GM18505 (cell line): ENCODE data around the gene EXOG.

ENCODE experiments used
- ATAC-seq: cut with Tn5 transposase; IDR thresholded peaks from one replicate; pipeline ENCODE4 v1.9.1; 2021; ENCODE audit not compliant: unreplicated experiment
- POLR2A ChIP-seq: IDR thresholded peaks from 4 replicates; pipeline ENCODE4 v1.6.1; 2011; ENCODE audit warnings: borderline replicate concordance; ENCODE audit not compliant: insufficient read depth, insufficient read length; ENCODE audit errors: extremely low read depth

The EXOG gene

GRCh38 chr3:38549957-38550840 lies 54.1 kb downstream of the EXOG start:
- no peak for ATAC-seq
- TF ChIP-seq POLR2A = no peak

- no peak for TF ChIP-seq POLR2A
Observed at GRCh38 chr3:38551026-38551832, 55.1 kb downstream of the EXOG start.

GRCh38 chr3:38552364-38552763 lies 56.2 kb downstream of the EXOG start:
- no peak for TF ChIP-seq POLR2A
- no peak for ATAC-seq

More at GRCh38 chr3:38551026-38551832, 55.1 kb downstream of the EXOG start:
- no peak for ATAC-seq

- no peak for TF ChIP-seq POLR2A
Observed at GRCh38 chr3:38553071-38553470, 56.9 kb downstream of the EXOG start.

GRCh38 chr3:38554127-38554827 lies 58.1 kb downstream of the EXOG start:
- no peak for ATAC-seq
- no peak for TF ChIP-seq POLR2A

More at GRCh38 chr3:38553071-38553470, 56.9 kb downstream of the EXOG start:
- ATAC-seq = no peak

- no peak for TF ChIP-seq POLR2A
- no peak for ATAC-seq
Observed at GRCh38 chr3:38555149-38555840, 59.2 kb downstream of the EXOG start.

GRCh38 chr3:38555926-38556325 lies 59.8 kb downstream of the EXOG start:
- no peak for ATAC-seq
- TF ChIP-seq POLR2A = no peak

- ATAC-seq = no peak
- no peak for TF ChIP-seq POLR2A
Observed at GRCh38 chr3:38556640-38557358, 60.7 kb downstream of the EXOG start.

GRCh38 chr3:38558864-38559263 lies 62.7 kb downstream of the EXOG start:
- TF ChIP-seq POLR2A = no peak
- no peak for ATAC-seq

- TF ChIP-seq POLR2A = no peak
- ATAC-seq = no peak
Observed at GRCh38 chr3:38560284-38560683, 64.1 kb downstream of the EXOG start.

- ATAC-seq = no peak
- TF ChIP-seq POLR2A = no peak
Observed at GRCh38 chr3:38560996-38561717, 65.0 kb downstream of the EXOG start.
